Osteoblast (primary cell): ENCODE data around the gene N4BP2L1. TPM values are rescaled to one million over a fixed set of nuclear protein-coding genes. Genes with fewer than 3 reads are reported as not detected.

Experiments used
- DNase-seq: peaks from one replicate; pipeline ENCODE4 v3.0.0; 2011; ENCODE audit warnings: low spot score, mixed read lengths; ENCODE audit not compliant: insufficient read length; ENCODE audit errors: missing footprints
- H2AFZ ChIP-seq: 2 replicates; pipeline ENCODE4 v1.6.0; 2011; ENCODE audit warnings: mild to moderate bottlenecking, low read length
- H3K27ac ChIP-seq: 2 replicates; pipeline ENCODE4 v1.5.1; 2011; ENCODE audit warnings: mild to moderate bottlenecking, low read depth, low read length, moderate library complexity
- H3K27me3 ChIP-seq: 2 replicates; pipeline ENCODE4 v1.6.0; 2012; ENCODE audit warnings: mild to moderate bottlenecking, control low read depth, inconsistent platforms, low read length, moderate library complexity; ENCODE audit not compliant: insufficient read depth
- H3K36me3 ChIP-seq: 2 replicates; pipeline ENCODE4 v1.5.1; 2011; ENCODE audit warnings: mild to moderate bottlenecking, low read length, control low read depth, moderate library complexity; ENCODE audit not compliant: insufficient read depth
- H3K4me1 ChIP-seq: 2 replicates; pipeline ENCODE4 v1.5.1; 2011; ENCODE audit warnings: mild to moderate bottlenecking, low read length, control low read depth, moderate library complexity; ENCODE audit not compliant: insufficient read depth
- H3K4me2 ChIP-seq: 2 replicates; pipeline ENCODE4 v1.6.0; 2011; ENCODE audit warnings: mild to moderate bottlenecking, low read length; ENCODE audit not compliant: insufficient read depth
- H3K4me3 ChIP-seq: fragments of 200-600 bp; sonication (generic); 3 replicates; pipeline ENCODE4 v1.5.1; 2012; ENCODE audit warnings: mild to moderate bottlenecking, low read length, inconsistent platforms; ENCODE audit not compliant: insufficient read depth
- H3K79me2 ChIP-seq: 2 replicates; pipeline ENCODE4 v1.6.0; 2012; ENCODE audit warnings: mild to moderate bottlenecking, low read length, control low read depth, inconsistent platforms; ENCODE audit not compliant: insufficient read depth
- H3K9me3 ChIP-seq: 2 replicates; pipeline ENCODE4 v1.5.1; 2011; ENCODE audit warnings: low read depth, low read length, control low read depth
- H4K20me1 ChIP-seq: 2 replicates; pipeline ENCODE4 v1.6.0; 2012; ENCODE audit warnings: mild to moderate bottlenecking, low read length, control low read depth; ENCODE audit not compliant: insufficient read depth
- total RNA-seq: library from RNA; depleted of rRNA; stranded (reverse); fragments of >200 nt; gene quantifications from 2 replicates; pipeline ENCODE4 v1.2.3, GENCODE V29; 2012
- TF ChIP-seq, protein P1 (sequence below): IDR thresholded peaks from 2 replicates; pipeline ENCODE4 v1.5.1; 2011; ENCODE audit warnings: mild to moderate bottlenecking, low read depth, low read length, moderate library complexity; ENCODE audit errors: extremely low read depth

The N4BP2L1 gene
- total RNA-seq, 1 donor: 11.2 TPM

DNA sequence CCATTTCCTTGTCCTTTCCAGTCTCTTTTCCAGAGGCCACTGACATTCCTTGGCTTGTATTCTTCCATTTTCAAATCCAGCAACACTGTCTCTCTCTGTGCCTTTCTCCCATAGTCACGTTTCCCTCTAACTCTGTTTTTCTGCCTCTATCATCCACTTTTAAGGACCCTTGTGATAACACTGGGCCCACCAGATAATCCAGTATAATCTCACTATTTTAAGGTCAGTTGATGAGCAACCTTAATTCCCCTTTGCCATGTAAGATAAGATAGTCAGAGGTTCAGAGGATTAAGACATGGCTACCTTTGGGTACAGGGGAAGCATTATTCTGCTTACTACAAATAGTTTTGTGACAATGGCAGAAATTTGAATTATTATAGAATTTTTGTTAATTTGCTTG is 45.7 kb upstream of the N4BP2L1 start:
- Histone ChIP-seq H3K4me1 (peaks cover 15% of the 10 kb centered on the region), H2AFZ (no peak overlapping the region), H3K4me3 (no peak overlapping the region), H4K20me1 (no peaks in the 10 kb centered on the region), H3K4me2 (no peak overlapping the region), H3K27me3 (no peaks in the 10 kb centered on the region), H3K27ac (no peak overlapping the region), H3K79me2 (no peaks in the 10 kb centered on the region), H3K36me3 (no peaks in the 10 kb centered on the region), H3K9me3 (no peaks in the 10 kb centered on the region)
- TF ChIP-seq, protein P1, sequence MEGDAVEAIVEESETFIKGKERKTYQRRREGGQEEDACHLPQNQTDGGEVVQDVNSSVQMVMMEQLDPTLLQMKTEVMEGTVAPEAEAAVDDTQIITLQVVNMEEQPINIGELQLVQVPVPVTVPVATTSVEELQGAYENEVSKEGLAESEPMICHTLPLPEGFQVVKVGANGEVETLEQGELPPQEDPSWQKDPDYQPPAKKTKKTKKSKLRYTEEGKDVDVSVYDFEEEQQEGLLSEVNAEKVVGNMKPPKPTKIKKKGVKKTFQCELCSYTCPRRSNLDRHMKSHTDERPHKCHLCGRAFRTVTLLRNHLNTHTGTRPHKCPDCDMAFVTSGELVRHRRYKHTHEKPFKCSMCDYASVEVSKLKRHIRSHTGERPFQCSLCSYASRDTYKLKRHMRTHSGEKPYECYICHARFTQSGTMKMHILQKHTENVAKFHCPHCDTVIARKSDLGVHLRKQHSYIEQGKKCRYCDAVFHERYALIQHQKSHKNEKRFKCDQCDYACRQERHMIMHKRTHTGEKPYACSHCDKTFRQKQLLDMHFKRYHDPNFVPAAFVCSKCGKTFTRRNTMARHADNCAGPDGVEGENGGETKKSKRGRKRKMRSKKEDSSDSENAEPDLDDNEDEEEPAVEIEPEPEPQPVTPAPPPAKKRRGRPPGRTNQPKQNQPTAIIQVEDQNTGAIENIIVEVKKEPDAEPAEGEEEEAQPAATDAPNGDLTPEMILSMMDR: no peak
- no peak for DNase-seq

DNA sequence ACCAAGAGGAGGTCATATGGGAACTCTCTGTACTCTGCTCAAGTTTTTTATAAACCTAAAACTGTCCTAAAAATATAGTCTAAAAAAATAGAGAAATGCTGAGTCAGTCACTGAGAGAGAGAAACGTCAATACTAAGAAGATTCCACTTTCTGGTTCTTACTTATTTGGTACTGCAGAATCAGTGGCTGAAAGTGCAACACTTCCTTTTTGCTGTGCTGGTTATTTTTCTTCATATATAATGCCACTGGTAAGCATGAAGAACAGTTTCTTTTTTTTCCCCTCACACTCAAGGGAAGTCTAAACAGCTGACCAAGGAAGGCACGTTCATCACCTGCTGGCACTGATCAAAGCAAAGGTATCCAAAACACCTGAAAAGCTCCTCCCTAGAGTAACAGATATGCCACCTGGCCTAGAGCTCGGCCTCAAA is 44.3 kb upstream of the N4BP2L1 start:
- DNase-seq: no peak
- peaks cover 15% of the 10 kb centered on the region for H3K4me1 ChIP-seq
- H3K27me3 ChIP-seq: no peaks in the 10 kb centered on the region
- H3K9me3 ChIP-seq: no peaks in the 10 kb centered on the region
- TF ChIP-seq, protein P1: no peak
- no peak overlapping the region for H2AFZ ChIP-seq
- H3K79me2 ChIP-seq: no peaks in the 10 kb centered on the region
- no peaks in the 10 kb centered on the region for H4K20me1 ChIP-seq
- no peak overlapping the region for H3K4me3 ChIP-seq
- H3K27ac ChIP-seq: peak overlapping the region; percentile 40
- no peaks in the 10 kb centered on the region for H3K36me3 ChIP-seq
- H3K4me2 ChIP-seq: peak overlapping the region; percentile 8

DNA sequence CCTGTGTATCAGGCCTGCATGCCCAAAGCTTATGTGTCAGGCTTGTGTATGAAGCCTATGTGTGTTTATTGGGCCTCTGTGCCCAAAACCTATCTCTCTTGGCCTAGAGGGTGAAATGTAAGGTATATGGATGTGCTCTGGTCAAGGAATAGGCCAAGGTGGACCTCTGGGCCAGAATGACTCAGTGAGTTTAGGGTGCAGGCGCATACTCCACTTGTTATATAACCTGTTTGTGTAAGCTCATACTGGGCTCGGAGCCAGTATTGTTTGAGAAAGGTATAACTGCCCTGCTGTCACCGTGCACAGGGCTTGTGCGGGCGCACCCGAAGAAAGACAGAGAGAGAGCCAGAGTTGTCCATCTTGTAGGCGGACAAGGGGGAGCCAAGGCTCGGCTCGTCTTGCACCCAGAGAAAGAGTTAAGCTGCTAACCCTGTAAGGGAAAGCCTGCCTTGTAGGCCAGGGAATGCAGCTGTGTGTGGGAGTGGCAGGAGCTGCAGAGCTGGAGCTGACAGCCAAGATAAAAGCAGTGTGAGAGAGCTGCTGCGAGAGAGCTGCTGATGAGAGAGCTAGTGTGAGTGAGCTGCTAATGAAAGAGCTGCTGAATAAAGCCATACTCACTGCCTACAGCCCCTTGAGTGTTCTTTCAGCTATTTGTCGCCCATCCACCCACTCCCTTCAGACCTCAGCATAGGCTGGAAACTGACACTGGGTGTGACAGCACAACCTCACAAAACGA is 43.4 kb upstream of the N4BP2L1 start:
- H3K4me3 ChIP-seq: no peak overlapping the region
- H4K20me1 ChIP-seq: no peaks in the 10 kb centered on the region
- no peaks in the 10 kb centered on the region for H3K9me3 ChIP-seq
- no peak overlapping the region for H2AFZ ChIP-seq
- TF ChIP-seq, protein P1: no peak
- peaks cover 15% of the 10 kb centered on the region for H3K4me1 ChIP-seq
- no peak for DNase-seq
- peak overlapping the region; percentile 40 for H3K27ac ChIP-seq
- no peaks in the 10 kb centered on the region for H3K27me3 ChIP-seq
- H3K4me2 ChIP-seq: no peak overlapping the region
- H3K36me3 ChIP-seq: no peaks in the 10 kb centered on the region
- H3K79me2 ChIP-seq: no peaks in the 10 kb centered on the region

DNA sequence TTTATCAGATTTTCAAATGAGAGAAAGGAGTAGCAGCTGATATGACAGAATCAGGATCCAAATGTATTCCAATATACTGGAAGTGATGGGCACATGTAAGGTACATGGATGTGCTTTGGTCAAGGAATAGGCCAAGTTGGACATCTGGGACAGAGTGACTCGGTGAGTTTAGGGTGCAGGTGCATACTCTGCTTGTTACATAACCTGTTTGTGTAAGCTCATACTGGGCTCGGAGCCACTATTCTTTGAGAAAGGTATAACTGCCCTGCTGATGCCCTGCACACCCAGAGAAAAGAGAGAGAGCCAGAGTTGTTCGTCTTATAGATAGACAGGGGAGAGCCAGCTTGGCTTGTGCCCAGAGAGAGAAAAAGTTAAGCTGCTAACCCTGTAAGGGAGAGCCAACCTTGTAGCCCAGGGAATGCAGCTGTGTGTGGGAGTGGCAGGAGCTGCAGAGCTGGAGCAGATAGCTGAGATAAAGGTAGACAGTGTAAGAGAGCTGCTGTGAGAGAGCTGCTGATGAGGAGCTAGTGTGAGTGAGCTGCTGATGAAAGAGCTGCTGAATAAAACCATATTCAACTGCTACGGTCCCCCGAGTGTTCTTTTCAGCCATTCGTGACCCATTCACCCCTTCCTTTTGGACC is 40.7 kb upstream of the N4BP2L1 start:
- Histone ChIP-seq H4K20me1 (no peaks in the 10 kb centered on the region), H3K27ac (no peak overlapping the region), H2AFZ (no peak overlapping the region), H3K27me3 (no peaks in the 10 kb centered on the region), H3K79me2 (no peaks in the 10 kb centered on the region), H3K4me2 (no peak overlapping the region), H3K4me1 (peaks cover 15% of the 10 kb centered on the region), H3K4me3 (no peak overlapping the region), H3K36me3 (no peaks in the 10 kb centered on the region), H3K9me3 (no peaks in the 10 kb centered on the region)
- no peak for DNase-seq
- TF ChIP-seq, protein P1: no peak
